Loucy (cell line): ENCODE measurements around the gene PLEKHB1.

Source experiments
- EZH2phosphoT487 ChIP-seq: fragments of 200-600 bp; IDR thresholded peaks from 2 replicates; pipeline ENCODE4 v1.6.1; 2018; ENCODE audit warnings: antibody characterized with exemption, mild to moderate bottlenecking, moderate library complexity, borderline replicate concordance
- TF ChIP-seq, protein P1 (sequence below): fragments of 200-600 bp; sonication (generic); conservative IDR thresholded peaks from 2 replicates; pipeline ENCODE4 v1.5.1; 2014; ENCODE audit warnings: mild to moderate bottlenecking, antibody characterized with exemption, low read length

DNA sequence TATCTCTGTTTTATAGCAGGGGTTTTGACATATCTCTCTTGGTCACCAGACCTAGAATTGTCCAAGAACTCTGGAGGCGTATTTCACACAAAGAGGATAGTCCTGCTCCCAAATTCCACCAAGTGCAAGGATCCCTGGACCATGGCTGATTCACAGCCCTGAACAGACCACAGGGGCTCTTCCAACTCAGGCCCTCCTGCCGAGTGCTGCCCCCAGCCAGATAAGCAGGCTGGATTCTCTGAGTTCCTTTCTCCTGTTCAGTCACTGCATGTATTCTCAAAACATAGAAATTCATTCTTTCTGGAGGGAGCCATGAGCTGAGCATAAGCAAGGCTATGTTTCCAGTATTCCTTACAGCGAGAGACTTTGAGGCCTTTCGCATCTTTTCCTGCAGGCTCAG lies 13.4 kb upstream of the PLEKHB1 start:
- TF ChIP-seq, protein P1, sequence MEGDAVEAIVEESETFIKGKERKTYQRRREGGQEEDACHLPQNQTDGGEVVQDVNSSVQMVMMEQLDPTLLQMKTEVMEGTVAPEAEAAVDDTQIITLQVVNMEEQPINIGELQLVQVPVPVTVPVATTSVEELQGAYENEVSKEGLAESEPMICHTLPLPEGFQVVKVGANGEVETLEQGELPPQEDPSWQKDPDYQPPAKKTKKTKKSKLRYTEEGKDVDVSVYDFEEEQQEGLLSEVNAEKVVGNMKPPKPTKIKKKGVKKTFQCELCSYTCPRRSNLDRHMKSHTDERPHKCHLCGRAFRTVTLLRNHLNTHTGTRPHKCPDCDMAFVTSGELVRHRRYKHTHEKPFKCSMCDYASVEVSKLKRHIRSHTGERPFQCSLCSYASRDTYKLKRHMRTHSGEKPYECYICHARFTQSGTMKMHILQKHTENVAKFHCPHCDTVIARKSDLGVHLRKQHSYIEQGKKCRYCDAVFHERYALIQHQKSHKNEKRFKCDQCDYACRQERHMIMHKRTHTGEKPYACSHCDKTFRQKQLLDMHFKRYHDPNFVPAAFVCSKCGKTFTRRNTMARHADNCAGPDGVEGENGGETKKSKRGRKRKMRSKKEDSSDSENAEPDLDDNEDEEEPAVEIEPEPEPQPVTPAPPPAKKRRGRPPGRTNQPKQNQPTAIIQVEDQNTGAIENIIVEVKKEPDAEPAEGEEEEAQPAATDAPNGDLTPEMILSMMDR = no peak
- TF ChIP-seq EZH2phosphoT487 = no peak
